GM12878 (cell line): ENCODE measurements around the gene TNFRSF8. TPM values are rescaled to one million over a fixed set of nuclear protein-coding genes. Genes with fewer than 3 reads are reported as not detected.

Experiments used
- ATAC-seq: fragments of 200-7000 bp; cut with Tn5 transposase; 3 replicates; pipeline ENCODE4 v1.9.1; 2020; ENCODE audit warnings: mild to moderate bottlenecking, moderate library complexity
- BruUV-seq: library from RNA; stranded (reverse); fragments of 400-500 nt; replicated peaks from 2 replicates; lab custom pipeline; 2021; lab: Mats Ljungman, UMichigan
- CTCF ChIA-PET: fragments of 300-600 bp; sonication (Branson Sonifier 250); formaldehyde crosslinking; extraction: SDS; loops from one replicate; lab custom pipeline; 2021; ENCODE audit warnings: inconsistent platforms; lab: Yijun Ruan, JAX
- POLR2A ChIA-PET: fragments of 350-600 bp; formaldehyde crosslinking; extraction: SDS; loops from one replicate; lab custom pipeline; 2021; ENCODE audit warnings: inconsistent platforms; lab: Charles Lee
- RAD21 ChIA-PET: fragments of 300-600 bp; sonication (Branson Sonifier 250); formaldehyde crosslinking; loops from one replicate; lab custom pipeline; 2023; ENCODE audit warnings: antibody characterized with exemption; ENCODE audit not compliant: unreplicated experiment; lab: Charles Lee
- SMC1A ChIA-PET: fragments of 300-600 bp; sonication (Branson Sonifier 250); formaldehyde crosslinking; loops from one replicate; lab custom pipeline; 2023; ENCODE audit not compliant: unreplicated experiment, uncharacterized antibody; lab: Charles Lee
- DNase-seq: peaks from one replicate; pipeline ENCODE4 v3.0.0-alpha.2; 2011; ENCODE audit warnings: low read depth, low spot score
- FAIRE-seq: peaks from 3 replicates; lab custom pipeline; 2011; peaks lifted over from hg19 to GRCh38; lab: Jason Lieb, UNC
- H2AFZ ChIP-seq: 2 replicates; pipeline ENCODE4 v1.6.0; 2011; ENCODE audit warnings: low read depth, low read length, control low read depth; ENCODE audit not compliant: control insufficient read depth
- H3K27ac ChIP-seq: 2 replicates; pipeline ENCODE4 v1.5.1; 2011; ENCODE audit warnings: control low read depth; ENCODE audit not compliant: control insufficient read depth, insufficient read depth
- H3K27me3 ChIP-seq, 2 experiments: replicated peaks in 1 of 2; 2 replicates each; pipeline versions ENCODE4 v1.6.0 to v1.6.1; 2011; ENCODE audit warnings: low read length in 1 of 2; ENCODE audit not compliant: control insufficient read depth in 2 of 2, insufficient read depth in 2 of 2
- H3K36me3 ChIP-seq, 2 experiments: 2 replicates each; pipeline ENCODE4 v1.5.1; 2011; ENCODE audit warnings: low read length in 1 of 2; ENCODE audit not compliant: control insufficient read depth in 2 of 2, insufficient read depth in 2 of 2
- H3K4me1 ChIP-seq: 2 replicates; pipeline ENCODE4 v1.6.1; 2011; ENCODE audit warnings: mild to moderate bottlenecking, low read length, moderate library complexity, mixed read lengths; ENCODE audit not compliant: control insufficient read depth, insufficient read depth
- H3K4me2 ChIP-seq: 2 replicates; pipeline ENCODE4 v1.6.0; 2011; ENCODE audit warnings: control low read depth; ENCODE audit not compliant: control insufficient read depth, insufficient read depth
- H3K4me3 ChIP-seq: fragments of 200-600 bp; sonication (generic); 2 replicates; pipeline ENCODE4 v1.5.1; 2016
- H3K79me2 ChIP-seq: 2 replicates; pipeline ENCODE4 v1.6.0; 2011; ENCODE audit warnings: low read length; ENCODE audit not compliant: control insufficient read depth, insufficient read depth
- H3K9ac ChIP-seq: 2 replicates; pipeline ENCODE4 v1.8.0; 2011; ENCODE audit warnings: low read length, control low read depth, mixed read lengths; ENCODE audit not compliant: control insufficient read depth, insufficient read depth
- H3K9me3 ChIP-seq: replicated peaks from 3 replicates; pipeline ENCODE4 v1.5.1; 2011; ENCODE audit warnings: mild to moderate bottlenecking, low read length; ENCODE audit not compliant: control insufficient read depth, insufficient read depth
- H4K20me1 ChIP-seq: 2 replicates; pipeline ENCODE4 v1.6.0; 2011; ENCODE audit not compliant: control insufficient read depth, insufficient read depth
- CHD2 ChIP-seq: IDR thresholded peaks from 2 replicates; pipeline ENCODE4 v1.6.1; 2011; ENCODE audit warnings: low read depth, low read length, improper control_type of control experiment, borderline replicate concordance
- E2F4 ChIP-seq: IDR thresholded peaks from 2 replicates; pipeline ENCODE4 v1.6.1; 2012; ENCODE audit warnings: low read depth, low read length, improper control_type of control experiment
- ESRRA ChIP-seq: IDR thresholded peaks from 2 replicates; pipeline ENCODE4 v1.6.1; 2012; ENCODE audit warnings: mild to moderate bottlenecking, low read length, improper control_type of control experiment
- FOXK2 ChIP-seq: fragments of 450-650 bp; IDR thresholded peaks from 2 replicates; pipeline ENCODE4 v1.6.1; 2017; ENCODE audit warnings: mild to moderate bottlenecking, moderate library complexity
- KLF5 ChIP-seq: fragments of 450-650 bp; IDR thresholded peaks from 2 replicates; pipeline ENCODE4 v1.6.1; 2014; ENCODE audit warnings: mild to moderate bottlenecking; ENCODE audit not compliant: partially characterized antibody
- NFXL1 ChIP-seq: fragments of 450-650 bp; IDR thresholded peaks from 2 replicates; pipeline ENCODE4 v1.6.1; 2017; ENCODE audit warnings: antibody characterized with exemption, mild to moderate bottlenecking, borderline replicate concordance
- NFYA ChIP-seq: IDR thresholded peaks from 2 replicates; pipeline ENCODE4 v1.6.1; 2011; ENCODE audit warnings: low read depth, mild to moderate bottlenecking, low read length, improper control_type of control experiment, borderline replicate concordance
- NR2C1 ChIP-seq: fragments of 450-650 bp; IDR thresholded peaks from 2 replicates; pipeline ENCODE4 v1.6.1; 2017; ENCODE audit warnings: antibody characterized with exemption, mild to moderate bottlenecking, moderate library complexity
- POLR2A ChIP-seq: IDR thresholded peaks from 2 replicates; pipeline ENCODE4 v1.6.1; 2011; ENCODE audit warnings: low read depth, mild to moderate bottlenecking, low read length
- SP1 ChIP-seq: IDR thresholded peaks from one replicate; pipeline ENCODE4 v1.6.1; 2011; ENCODE audit warnings: low read depth, low read length
- SRF ChIP-seq, 2 experiments: IDR thresholded peaks; 2 replicates each; pipeline ENCODE4 v1.6.1; 2011; ENCODE audit warnings: low read depth in 2 of 2, low read length in 2 of 2, mild to moderate bottlenecking in 1 of 2, moderate library complexity in 1 of 2
- TCF3 ChIP-seq: IDR thresholded peaks from 2 replicates; pipeline ENCODE4 v1.6.1; 2012; ENCODE audit warnings: low read depth, mild to moderate bottlenecking, low read length, borderline replicate concordance; ENCODE audit not compliant: insufficient read depth
- WRNIP1 ChIP-seq: IDR thresholded peaks from 2 replicates; pipeline ENCODE4 v1.6.1; 2011; ENCODE audit warnings: low read depth, low read length, improper control_type of control experiment, borderline replicate concordance
- YBX1 ChIP-seq: fragments of 450-650 bp; IDR thresholded peaks from 2 replicates; pipeline ENCODE4 v1.6.1; 2016; ENCODE audit warnings: antibody characterized with exemption
- ZNF274 ChIP-seq: IDR thresholded peaks from one replicate; pipeline ENCODE4 v1.8.0; 2011; ENCODE audit not compliant: insufficient read length, insufficient read depth
- ZNF384 ChIP-seq: IDR thresholded peaks from 2 replicates; pipeline ENCODE4 v1.6.1; 2012; ENCODE audit warnings: low read depth, mild to moderate bottlenecking, low read length, improper control_type of control experiment, borderline replicate concordance
- ZSCAN29 ChIP-seq: fragments of 450-650 bp; IDR thresholded peaks from 2 replicates; pipeline ENCODE4 v1.6.1; 2017; ENCODE audit warnings: mild to moderate bottlenecking, moderate library complexity
- WGBS: methylation state at CpG from one replicate; pipeline ENCODE4 v1.1.6; 2016; ENCODE audit warnings: low lambda C conversion rate; ENCODE audit not compliant: insufficient replicate concordance, insufficient coverage; ENCODE audit errors: missing lambda C conversion rate; 5-methylcytosine and 5-hydroxymethylcytosine counted together
- in situ Hi-C: fragments of 300-500 bp; cut with MboI; formaldehyde crosslinking; loops from 9 replicates; pipeline ENCODE4 v1.14.3; 2018; ENCODE audit warnings: mixed read lengths
- intact Hi-C: fragments of 100-400 bp; cut with micrococcal nuclease; formaldehyde crosslinking; loops from one replicate; pipeline ENCODE4 v1.14.2; 2022; ENCODE audit not compliant: unreplicated experiment
- polyA plus RNA-seq, 11 experiments: library from polyadenylated mRNA; depleted of rRNA in 4 of 11; unstranded in 6 of 11; stranded (reverse) in 5 of 11; fragments of >200 nt; fragmentation: Nextera tagmentation in 4 of 11; fragmentation: Illumina TruSeq in 1 of 11; extraction: Ambion mirVana in 4 of 11; extraction: Trizol in 1 of 11; gene quantifications; 1 replicate in 1 of 11; 2 replicates in 10 of 11; pipeline versions ENCODE4 v1.2.1 to v1.2.3, GENCODE V29; 2011 to 2016; ENCODE audit warnings: inconsistent platforms in 2 of 11, missing spikeins in 2 of 11, low read depth in 1 of 11
- total RNA-seq, 4 experiments: library from RNA; depleted of rRNA in 3 of 4; stranded (reverse); fragments of >200 nt in 3 of 4; fragmentation: Illumina TruSeq in 1 of 4; extraction: Trizol in 1 of 4; gene quantifications; 2 replicates each; pipeline versions ENCODE4 v1.2.1 to v1.2.3, GENCODE V29; 2013 to 2021
- TF ChIP-seq, protein P1 (sequence below): fragments of 450-650 bp; IDR thresholded peaks from 2 replicates; pipeline ENCODE4 v1.6.1; 2017; ENCODE audit warnings: low read depth, mild to moderate bottlenecking, moderate library complexity
- TF ChIP-seq, protein P2 (sequence below): fragments of 450-650 bp; IDR thresholded peaks from 2 replicates; pipeline ENCODE4 v1.6.1; 2017; ENCODE audit warnings: mild to moderate bottlenecking

The TNFRSF8 gene
- total and polyA plus RNA-seq, 10 of the 15 experiments (the other 5 are each of a cell fraction or from before 2014, with no cell fraction given): 9.8 to 114 (median 58.8) TPM

- Histone ChIP-seq H4K20me1 (no peaks in the 10 kb centered on the region), H3K4me2 (peak overlapping the region; percentile 78), H3K4me1 (peaks cover 39% of the 10 kb centered on the region), H3K9me3 (no peaks in the 10 kb centered on the region), H3K36me3 (peaks cover 9 to 10% of the 10 kb centered on the region in 2 experiments; a peak in 3 of 4 replicates), H3K9ac (peak overlapping the region; percentile 89), H3K27ac (peak overlapping the region; percentile 91), H3K27me3 (no peaks in the 10 kb centered on the region), H3K4me3 (peak overlapping the region; percentile 86), H2AFZ (peak overlapping the region; percentile 3; the same call in 1 of the 2 replicates), H3K79me2 (peaks cover 94% of the 10 kb centered on the region)
- 3% methylated on average over 14 of the region's 14 CpGs for WGBS
- in situ Hi-C loops (loop anchor here (25.0 kb wide), 1 partner anchor 1644 kb away; the partner anchor contains the start of gene PRDM2), intact Hi-C loops (loop anchor here (1.0 to 5.0 kb wide), 4 partner anchors 10 to 161 kb away; no protein-coding TSS in a partner anchor)
- POLR2A ChIA-PET: interaction anchor here (0.5 to 7.5 kb wide), 10 partner anchors 11 to 171 kb away, joined by 3 to 154 read pairs (median 18); partner anchors contain the start of gene MIIP
- BruUV-seq: no TSS peak
- DNase-seq (peak; percentile 91), ATAC-seq (peak; percentile 56), FAIRE-seq (no peak)
- CTCF ChIA-PET: interaction anchor here (0.6 to 6.1 kb wide), 10 partner anchors 10 to 483 kb away, joined by 3 to 80 read pairs (median 12); no protein-coding TSS in a partner anchor
- SMC1A ChIA-PET: interaction anchor here (1.1 to 10.5 kb wide), 15 partner anchors 8 to 160 kb away, joined by 3 to 209 read pairs (median 5); partner anchors contain the start of gene MIIP
- RAD21 ChIA-PET: interaction anchor here (0.7 to 9.5 kb wide), 11 partner anchors 10 to 161 kb away, joined by 3 to 167 read pairs (median 19); partner anchors contain the start of genes MIIP and PLOD1
- no peak for TF ChIP-seq NFXL1
- TF ChIP-seq TCF3: peak; percentile 72; the same call in 1 of the 2 replicates
- no peak for TF ChIP-seq KLF5
- 0 out of 2 replicates have a peak, but pooled peaks have one; percentile 5 for TF ChIP-seq ZSCAN29
- no peak for TF ChIP-seq WRNIP1
- TF ChIP-seq E2F4: no peak
- no peak for TF ChIP-seq ZNF384
- TF ChIP-seq NFYA: no peak
- peak; percentile 51 for TF ChIP-seq SP1
- no peak for TF ChIP-seq YBX1
- no peak for TF ChIP-seq SRF (IDR thresholded peaks at IDR 0.05; ENCODE audit: low read depth in 2 of 2, low read length in 2 of 2)
- TF ChIP-seq POLR2A: peak; percentile 67
- TF ChIP-seq CHD2: 0 out of 2 replicates have a peak, but pooled peaks have one; percentile 64
- no peak for TF ChIP-seq ZNF274
- TF ChIP-seq FOXK2: no peak
- no peak for TF ChIP-seq NR2C1
- TF ChIP-seq, protein P1, sequence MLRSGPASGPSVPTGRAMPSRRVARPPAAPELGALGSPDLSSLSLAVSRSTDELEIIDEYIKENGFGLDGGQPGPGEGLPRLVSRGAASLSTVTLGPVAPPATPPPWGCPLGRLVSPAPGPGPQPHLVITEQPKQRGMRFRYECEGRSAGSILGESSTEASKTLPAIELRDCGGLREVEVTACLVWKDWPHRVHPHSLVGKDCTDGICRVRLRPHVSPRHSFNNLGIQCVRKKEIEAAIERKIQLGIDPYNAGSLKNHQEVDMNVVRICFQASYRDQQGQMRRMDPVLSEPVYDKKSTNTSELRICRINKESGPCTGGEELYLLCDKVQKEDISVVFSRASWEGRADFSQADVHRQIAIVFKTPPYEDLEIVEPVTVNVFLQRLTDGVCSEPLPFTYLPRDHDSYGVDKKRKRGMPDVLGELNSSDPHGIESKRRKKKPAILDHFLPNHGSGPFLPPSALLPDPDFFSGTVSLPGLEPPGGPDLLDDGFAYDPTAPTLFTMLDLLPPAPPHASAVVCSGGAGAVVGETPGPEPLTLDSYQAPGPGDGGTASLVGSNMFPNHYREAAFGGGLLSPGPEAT: peak; percentile 94
- TF ChIP-seq, protein P2, sequence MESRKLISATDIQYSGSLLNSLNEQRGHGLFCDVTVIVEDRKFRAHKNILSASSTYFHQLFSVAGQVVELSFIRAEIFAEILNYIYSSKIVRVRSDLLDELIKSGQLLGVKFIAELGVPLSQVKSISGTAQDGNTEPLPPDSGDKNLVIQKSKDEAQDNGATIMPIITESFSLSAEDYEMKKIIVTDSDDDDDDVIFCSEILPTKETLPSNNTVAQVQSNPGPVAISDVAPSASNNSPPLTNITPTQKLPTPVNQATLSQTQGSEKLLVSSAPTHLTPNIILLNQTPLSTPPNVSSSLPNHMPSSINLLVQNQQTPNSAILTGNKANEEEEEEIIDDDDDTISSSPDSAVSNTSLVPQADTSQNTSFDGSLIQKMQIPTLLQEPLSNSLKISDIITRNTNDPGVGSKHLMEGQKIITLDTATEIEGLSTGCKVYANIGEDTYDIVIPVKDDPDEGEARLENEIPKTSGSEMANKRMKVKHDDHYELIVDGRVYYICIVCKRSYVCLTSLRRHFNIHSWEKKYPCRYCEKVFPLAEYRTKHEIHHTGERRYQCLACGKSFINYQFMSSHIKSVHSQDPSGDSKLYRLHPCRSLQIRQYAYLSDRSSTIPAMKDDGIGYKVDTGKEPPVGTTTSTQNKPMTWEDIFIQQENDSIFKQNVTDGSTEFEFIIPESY: no peak
- TF ChIP-seq ESRRA: no peak
These were observed 5.1 kb downstream of the TNFRSF8 start for GRCh38 chr1:12067900-12068821.
